H1 (cell line): Measurements from ENCODE around the gene CALD1. TPM values are rescaled to one million over a fixed set of nuclear protein-coding genes. Genes with fewer than 3 reads are reported as not detected.

ENCODE experiments used
- CTCF ChIA-PET: fragments of 300-600 bp; sonication (Branson Sonifier 250); formaldehyde crosslinking; loops from one replicate; lab custom pipeline; 2021; ENCODE audit not compliant: partially characterized antibody; lab: Charles Lee
- POLR2A ChIA-PET: fragments of 300-600 bp; sonication (Branson Sonifier 250); formaldehyde crosslinking; loops from one replicate; lab custom pipeline; 2021; ENCODE audit warnings: inconsistent platforms; ENCODE audit not compliant: partially characterized antibody; lab: Charles Lee
- DNase-seq, 2 experiments: peaks; one replicate each; pipeline versions ENCODE4 v3.0.0 to v3.0.0-alpha.2; 2010 to 2022; ENCODE audit warnings: low spot score in 2 of 2, low read depth in 1 of 2, mixed read lengths in 1 of 2
- FAIRE-seq: peaks from 2 replicates; lab custom pipeline; 2011; peaks lifted over from hg19 to GRCh38; lab: Jason Lieb, UNC
- H2AFZ ChIP-seq: 2 replicates; pipeline ENCODE4 v1.8.1; 2012; ENCODE audit warnings: low read length, inconsistent platforms
- H2AK5ac ChIP-seq: 2 replicates; pipeline ENCODE4 v1.6.1; 2013; ENCODE audit warnings: low read depth, low read length
- H2BK120ac ChIP-seq: replicated peaks from 2 replicates; pipeline ENCODE3; 2013; ENCODE audit warnings: low read depth, low read length, inconsistent platforms
- H2BK12ac ChIP-seq: 2 replicates; pipeline ENCODE4 v1.6.1; 2013; ENCODE audit warnings: low read depth, low read length
- H2BK15ac ChIP-seq: 2 replicates; pipeline ENCODE4 v1.6.1; 2013; ENCODE audit warnings: low read length
- H2BK20ac ChIP-seq: 2 replicates; pipeline ENCODE4 v1.6.1; 2013; ENCODE audit warnings: low read length
- H2BK5ac ChIP-seq: 2 replicates; pipeline ENCODE4 v1.6.1; 2013; ENCODE audit warnings: low read depth, low read length
- H3K14ac ChIP-seq: 2 replicates; pipeline ENCODE4 v1.6.1; 2013; ENCODE audit warnings: inconsistent platforms; ENCODE audit not compliant: insufficient read length
- H3K18ac ChIP-seq: 2 replicates; pipeline ENCODE4 v1.6.1; 2013; ENCODE audit warnings: low read length; ENCODE audit errors: extremely low read depth
- H3K23ac ChIP-seq: 2 replicates; pipeline ENCODE4 v1.6.1; 2013; ENCODE audit warnings: inconsistent platforms; ENCODE audit not compliant: insufficient read length
- H3K23me2 ChIP-seq: 2 replicates; pipeline ENCODE4 v1.6.1; 2013; ENCODE audit warnings: low read depth, low read length
- H3K27ac ChIP-seq: 2 replicates; pipeline ENCODE4 v1.6.1; 2011; ENCODE audit warnings: low read depth, low read length, inconsistent platforms
- H3K27me3 ChIP-seq, 4 experiments: replicated peaks in 1 of 4; 1 replicate in 1 of 4; 2 replicates in 3 of 4; pipeline versions ENCODE4 v1.6.1 to v1.8.1; 2011 to 2013; ENCODE audit warnings: low read length in 3 of 4, mild to moderate bottlenecking in 3 of 4, inconsistent platforms in 2 of 4, mixed read lengths in 2 of 4, moderate library complexity in 1 of 4; ENCODE audit not compliant: control insufficient read depth in 3 of 4, insufficient read depth in 3 of 4; ENCODE audit errors: extremely low read depth in 1 of 4
- H3K36me3 ChIP-seq, 4 experiments: 2 replicates each; pipeline versions ENCODE4 v1.6.1 to v1.8.1; 2011 to 2013; ENCODE audit warnings: mild to moderate bottlenecking in 4 of 4, low read length in 3 of 4, moderate library complexity in 2 of 4, control low read depth in 1 of 4, inconsistent platforms in 1 of 4; ENCODE audit not compliant: insufficient read depth in 4 of 4, control insufficient read depth in 2 of 4
- H3K4ac ChIP-seq: replicated peaks from 2 replicates; pipeline ENCODE3; 2013; ENCODE audit warnings: low read length, low read depth, mixed read lengths, inconsistent platforms; ENCODE audit not compliant: insufficient read length
- H3K4me1 ChIP-seq, 4 experiments: replicated peaks in 1 of 4; 1 replicate in 1 of 4; 2 replicates in 3 of 4; pipeline versions ENCODE4 v1.6.1 to v1.8.1; 2011 to 2013; ENCODE audit warnings: low read length in 3 of 4, inconsistent platforms in 2 of 4, mixed read lengths in 1 of 4; ENCODE audit not compliant: insufficient read depth in 4 of 4, control insufficient read depth in 3 of 4
- H3K4me2 ChIP-seq, 2 experiments: 2 replicates each; pipeline versions ENCODE4 v1.6.1 to v1.8.1; 2011 to 2013; ENCODE audit warnings: low read depth in 2 of 2, low read length in 2 of 2, control low read depth in 1 of 2, inconsistent platforms in 1 of 2, mild to moderate bottlenecking in 1 of 2; ENCODE audit not compliant: insufficient read depth in 1 of 2
- H3K4me3 ChIP-seq, 4 experiments: fragments of 200-600, 300-600 bp in 1 of 4; sonication (generic), shearing (Covaris generic), sonication (Bioruptor Twin) in 1 of 4; 2 replicates each; pipeline versions ENCODE4 v1.5.1 to v1.8.1; 2011 to 2016; ENCODE audit warnings: low read length in 4 of 4, low read depth in 3 of 4, control low read depth in 2 of 4, inconsistent platforms in 2 of 4, mild to moderate bottlenecking in 2 of 4, mixed read lengths in 1 of 4, moderate library complexity in 1 of 4; ENCODE audit not compliant: insufficient read depth in 2 of 4; ENCODE audit errors: extremely low read depth in 1 of 4
- H3K56ac ChIP-seq: replicated peaks from 2 replicates; pipeline ENCODE3; 2013; ENCODE audit warnings: low read depth, mild to moderate bottlenecking, mixed read lengths, low read length, inconsistent platforms; ENCODE audit not compliant: insufficient read length
- H3K79me1 ChIP-seq: 2 replicates; pipeline ENCODE4 v1.6.1; 2013; ENCODE audit warnings: low read depth, low read length, control low read depth
- H3K79me2 ChIP-seq, 2 experiments: 2 replicates each; pipeline versions ENCODE4 v1.6.1 to v1.8.1; 2012 to 2013; ENCODE audit warnings: low read length in 2 of 2, mild to moderate bottlenecking in 2 of 2, inconsistent platforms in 1 of 2; ENCODE audit not compliant: insufficient read depth in 2 of 2, control insufficient read depth in 1 of 2
- H3K9ac ChIP-seq, 4 experiments: replicated peaks in 1 of 4; 1 replicate in 1 of 4; 2 replicates in 3 of 4; pipeline versions ENCODE4 v1.6.1 to v1.8.1; 2011 to 2013; ENCODE audit warnings: low read depth in 3 of 4, low read length in 3 of 4, control low read depth in 2 of 4, mild to moderate bottlenecking in 2 of 4, moderate library complexity in 2 of 4, inconsistent platforms in 1 of 4; ENCODE audit errors: extremely low read depth in 1 of 4
- H3K9me3 ChIP-seq, 2 experiments: 2 replicates each; pipeline versions ENCODE4 v1.6.1 to v1.8.1; 2012 to 2013; ENCODE audit warnings: mild to moderate bottlenecking in 2 of 2, moderate library complexity in 2 of 2, control low read depth in 1 of 2, inconsistent platforms in 1 of 2, low read depth in 1 of 2, low read length in 1 of 2, mixed read lengths in 1 of 2; ENCODE audit not compliant: insufficient read depth in 2 of 2
- H4K20me1 ChIP-seq, 2 experiments: replicated peaks in 1 of 2; 2 replicates each; pipeline versions ENCODE3 to v1.8.1; 2011 to 2013; ENCODE audit warnings: inconsistent platforms in 2 of 2, low read length in 2 of 2, mild to moderate bottlenecking in 1 of 2; ENCODE audit not compliant: insufficient read depth in 2 of 2, control insufficient read depth in 1 of 2
- H4K5ac ChIP-seq: 2 replicates; pipeline ENCODE4 v1.6.1; 2013; ENCODE audit warnings: low read length, low read depth, mixed read lengths, inconsistent platforms; ENCODE audit not compliant: insufficient read length
- H4K8ac ChIP-seq: 2 replicates; pipeline ENCODE4 v1.8.0; 2013; ENCODE audit warnings: mild to moderate bottlenecking, moderate library complexity, low read length, inconsistent platforms; ENCODE audit not compliant: insufficient read depth; ENCODE audit errors: extremely low read depth
- H4K91ac ChIP-seq: replicated peaks from 2 replicates; pipeline ENCODE3; 2013; ENCODE audit warnings: low read length, mixed read lengths, inconsistent platforms; ENCODE audit not compliant: insufficient read length
- BCL11A ChIP-seq, 2 experiments: IDR thresholded peaks; one replicate each; pipeline ENCODE4 v1.6.1; 2011; ENCODE audit warnings: low read depth in 2 of 2, low read length in 2 of 2, mild to moderate bottlenecking in 2 of 2
- CEBPB ChIP-seq: IDR thresholded peaks from 2 replicates; pipeline ENCODE4 v1.6.1; 2012; ENCODE audit warnings: low read depth, low read length
- CTBP2 ChIP-seq: IDR thresholded peaks from 2 replicates; pipeline ENCODE4 v1.7.0; 2011; ENCODE audit warnings: borderline replicate concordance, mild to moderate bottlenecking, moderate library complexity, mixed read lengths, low read length; ENCODE audit not compliant: insufficient read depth, insufficient read length
- EP300 ChIP-seq, 2 experiments: IDR thresholded peaks; 1 replicate in 1 of 2; 2 replicates in 1 of 2; pipeline ENCODE4 v1.6.1; 2011 to 2012; ENCODE audit warnings: low read depth in 2 of 2, low read length in 2 of 2, mild to moderate bottlenecking in 2 of 2, borderline replicate concordance in 1 of 2, inconsistent platforms in 1 of 2, moderate library complexity in 1 of 2
- HDAC6 ChIP-seq: IDR thresholded peaks from one replicate; pipeline ENCODE4 v1.7.1; 2012; ENCODE audit warnings: low read depth, mild to moderate bottlenecking, inconsistent platforms, low read length, moderate library complexity
- MAX ChIP-seq: IDR thresholded peaks from 2 replicates; pipeline ENCODE4 v1.6.1; 2012; ENCODE audit warnings: inconsistent platforms
- POLR2AphosphoS5 ChIP-seq: IDR thresholded peaks from 2 replicates; pipeline ENCODE4 v1.6.1; 2011; ENCODE audit warnings: low read depth, low read length
- RNF2 ChIP-seq: fragments of 200-900, 300-1000 bp; sonication (generic); IDR thresholded peaks from 2 replicates; pipeline ENCODE4 v1.7.1; 2016; ENCODE audit warnings: borderline replicate concordance, low read depth, mild to moderate bottlenecking, antibody characterized with exemption, low read length; ENCODE audit not compliant: poor library complexity, severe bottlenecking; ENCODE audit errors: missing control alignments
- RXRA ChIP-seq: IDR thresholded peaks from 2 replicates; pipeline ENCODE4 v1.6.1; 2011; ENCODE audit warnings: low read depth, mild to moderate bottlenecking, low read length, moderate library complexity; ENCODE audit not compliant: insufficient read depth
- SAP30 ChIP-seq: fragments of 300-600 bp; sonication (generic); IDR thresholded peaks from 2 replicates; pipeline ENCODE4 v1.7.1; 2012; ENCODE audit warnings: low read length, moderate library complexity, mild to moderate bottlenecking, inconsistent platforms; ENCODE audit not compliant: insufficient read depth, insufficient replicate concordance
- SIRT6 ChIP-seq: IDR thresholded peaks from one replicate; pipeline ENCODE4 v1.7.1; 2012; ENCODE audit warnings: low read length, inconsistent platforms
- TEAD4 ChIP-seq: IDR thresholded peaks from 2 replicates; pipeline ENCODE4 v1.6.1; 2012; ENCODE audit warnings: low read depth, low read length, inconsistent platforms, mixed read lengths
- WGBS, 2 experiments: shearing (Covaris generic) in 1 of 2; methylation state at CpG; one replicate each; pipeline versions ENCODE4 v1.1.6 to v1.1.7; 2013 to 2015; ENCODE audit warnings: low lambda C conversion rate in 2 of 2, mixed read lengths in 2 of 2, inconsistent platforms in 1 of 2, low coverage in 1 of 2, missing lambda C conversion rate in 1 of 2; ENCODE audit not compliant: insufficient replicate concordance in 2 of 2, insufficient coverage in 1 of 2, insufficient read length in 1 of 2; ENCODE audit errors: extremely low coverage in 1 of 2, missing lambda C conversion rate in 1 of 2; 5-methylcytosine and 5-hydroxymethylcytosine counted together
- polyA plus RNA-seq, 7 experiments: library from polyadenylated mRNA; depleted of rRNA in 3 of 7; stranded (reverse) in 5 of 7; unstranded in 2 of 7; fragments of >200 nt in 5 of 7; fragments of 200-250 nt in 2 of 7; gene quantifications; 1 replicate in 5 of 7; 2 replicates in 1 of 7; 4 replicates in 1 of 7; pipeline versions ENCODE4 v1.2.1 to v1.2.3, GENCODE V29; 2011 to 2013; ENCODE audit warnings: missing spikeins in 2 of 7, mixed read lengths in 2 of 7
- total RNA-seq: library from RNA; stranded (reverse); fragmentation: NEBNext Ultra II Directional; extraction: Animal tissue kit (Norgen Biotek cat#: 25700); gene quantifications from 2 replicates; pipeline ENCODE4 v1.2.1, GENCODE V29; 2021

Gene CALD1
- total and polyA plus RNA-seq, 2 of the 8 experiments (the other 6 are each of a cell fraction or from before 2014, with no cell fraction given): 34.3 to 177 TPM

- H3K36me3 ChIP-seq: no peaks in the 10 kb centered on the region; a peak in 2 of 8 replicates
- POLR2A ChIA-PET: no interaction called here
- TF ChIP-seq RNF2 (no peak), RXRA (no peak), EP300 (IDR thresholded peaks at IDR 0.05; ENCODE audit: borderline replicate concordance in 1 of 2, low read depth in 2 of 2, low read length in 2 of 2) (no peak), POLR2AphosphoS5 (no peak), CEBPB (no peak), CTBP2 (no peak), TEAD4 (no peak), SAP30 (no peak), BCL11A (IDR thresholded peaks at IDR 0.05; ENCODE audit: low read depth in 2 of 2, low read length in 2 of 2) (no peak), MAX (no peak), SIRT6 (no peak), HDAC6 (no peak)
Measured at GRCh38 chr7:134842886-134843430, 63.5 kb downstream of the CALD1 start.

More at GRCh38 chr7:134842886-134843430, 63.5 kb downstream of the CALD1 start:
- Histone ChIP-seq H2BK12ac (no peak overlapping the region; the same call in 1 of the 2 replicates), H3K23me2 (no peaks in the 10 kb centered on the region), H3K9me3 (no peaks in the 10 kb centered on the region), H2BK20ac (no peak overlapping the region), H2AFZ (no peak overlapping the region), H3K9ac (no peak overlapping the region), H3K27me3 (no peaks in the 10 kb centered on the region), H3K27ac (no peak overlapping the region), H2BK5ac (no peak overlapping the region), H3K23ac (no peak overlapping the region), H3K4me1 (peaks cover 0 to 4% (median 2%) of the 10 kb centered on the region in 4 experiments; a peak in 2 of 7 replicates), H3K14ac (no peak overlapping the region), H3K79me2 (no peaks in the 10 kb centered on the region), H3K4me2 (no peak overlapping the region), H3K4ac (no peak overlapping the region), H3K4me3 (no peak overlapping the region), H4K8ac (no peak overlapping the region), H3K79me1 (no peaks in the 10 kb centered on the region; the same call in 1 of the 2 replicates), H4K20me1 (no peaks in the 10 kb centered on the region), H3K18ac (no peak overlapping the region), H2AK5ac (no peak overlapping the region), H2BK120ac (no peak overlapping the region), H2BK15ac (no peak overlapping the region), H4K5ac (no peak overlapping the region), H4K91ac (no peak overlapping the region), H3K56ac (no peak overlapping the region)
- no peak for FAIRE-seq
- WGBS, 2 experiments: 90% methylated on average over 8 of the region's 8 CpGs; no CpG with 5 or more reads in 1 of the 2 experiments
- CTCF ChIA-PET: interaction anchor here (0.8 to 2.1 kb wide), 2 partner anchors 16 to 40 kb away, joined by 4 read pairs; no protein-coding TSS in a partner anchor
- DNase-seq: no peak
